Adrenal gland (tissue), 5 donors: ENCODE measurements around the gene ZDHHC7.

Experiments
- CTCF ChIP-seq, 6 experiments: fragments of 450-650 bp in 4 of 6; fragments of 200-600 bp in 2 of 6; sonication (generic) in 1 of 6; IDR thresholded peaks; 1 replicate in 5 of 6; 2 replicates in 1 of 6; pipeline versions ENCODE4 v1.5.1 to v1.8.0; 2016 to 2021; ENCODE audit warnings: antibody characterized with exemption in 6 of 6, mild to moderate bottlenecking in 2 of 6, moderate library complexity in 1 of 6
- POLR2A ChIP-seq, 2 donors: fragments of 450-650 bp; IDR thresholded peaks; one replicate each; pipeline ENCODE4 v1.6.1; 2017; ENCODE audit warnings: antibody characterized with exemption in 2 of 2, mild to moderate bottlenecking in 2 of 2, moderate library complexity in 1 of 2
- donor health status: DM: no; HTN: no; CAD: no.

GRCh38 chr16:85041219-85042166 is 30.2 kb upstream of the ZDHHC7 start:
- no peak for TF ChIP-seq CTCF (IDR thresholded peaks at IDR 0.05)
- no peak for TF ChIP-seq POLR2A (IDR thresholded peaks at IDR 0.05)
